Hepatocyte (in vitro differentiated cells): ENCODE data around the gene POU4F3.

ENCODE experiments used
- EZH2 ChIP-seq: fragments of 200-600 bp; sonication (generic); IDR thresholded peaks from 2 replicates; pipeline ENCODE4 v1.6.1; 2016; ENCODE audit warnings: antibody characterized with exemption, mild to moderate bottlenecking, borderline replicate concordance
- EZH2phosphoT487 ChIP-seq: fragments of 200-600 bp; sonication (generic); IDR thresholded peaks from one replicate; pipeline ENCODE4 v1.6.1; 2018; ENCODE audit warnings: antibody characterized with exemption, mild to moderate bottlenecking, low read depth, moderate library complexity; ENCODE audit not compliant: unreplicated experiment, severe bottlenecking

DNA sequence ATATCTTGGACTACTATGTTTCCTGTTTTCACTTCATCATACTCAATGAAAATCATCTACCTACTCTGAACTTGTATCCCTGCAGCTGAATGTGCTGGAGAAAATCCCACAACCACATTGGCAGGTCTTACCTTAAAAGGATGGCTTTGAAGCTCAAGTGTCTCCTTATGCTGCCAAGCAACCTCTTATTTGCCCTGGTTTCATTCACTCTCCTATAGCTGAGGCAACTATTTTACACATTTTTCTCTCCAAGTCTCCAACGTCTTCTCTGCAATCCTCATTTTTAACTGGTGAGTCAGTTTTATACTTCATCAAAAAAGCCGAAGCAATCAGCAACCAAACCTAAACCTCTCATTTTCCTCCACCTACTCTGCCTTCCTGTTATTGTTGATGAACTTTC lies 49.7 kb downstream of the POU4F3 start:
- TF ChIP-seq EZH2phosphoT487, result no peak
- no peak for TF ChIP-seq EZH2
